CD14-positive monocyte (primary cell): ENCODE data around the gene LNPEP. TPM values are rescaled to one million over a fixed set of nuclear protein-coding genes. Genes with fewer than 3 reads are reported as not detected.
"Not testable (repeated sequence)": the region's sequence is repeated elsewhere in the genome, so short reads cannot be mapped to it uniquely, and the experiment has no call there.

Experiments used
- DNase-seq, 3 donors: peaks; one replicate each; pipeline ENCODE4 v3.0.0-alpha.2; 2011 to 2022
- H2AFZ ChIP-seq: 2 replicates; pipeline ENCODE4 v1.6.0; 2012; ENCODE audit warnings: mild to moderate bottlenecking, low read depth, low read length, inconsistent platforms; ENCODE audit not compliant: insufficient read depth, poor library complexity, severe bottlenecking
- H3K27ac ChIP-seq, 2 donors: 1 replicate in 1 of 2; 2 replicates in 1 of 2; pipeline ENCODE4 v1.5.1; 2012 to 2013; ENCODE audit warnings: low read length in 2 of 2, control low read depth in 1 of 2, inconsistent platforms in 1 of 2, low read depth in 1 of 2, mild to moderate bottlenecking in 1 of 2
- H3K27me3 ChIP-seq, 2 donors: one replicate each; pipeline versions ENCODE4 v1.6.0 to v1.6.1; 2011 to 2013; ENCODE audit warnings: low read length in 2 of 2; ENCODE audit not compliant: control insufficient read depth in 2 of 2, insufficient read depth in 2 of 2
- H3K36me3 ChIP-seq, 2 donors: replicated peaks in 1 of 2; 1 replicate in 1 of 2; 2 replicates in 1 of 2; pipeline versions ENCODE4 v1.5.1 to v1.6.1; 2012 to 2013; ENCODE audit warnings: low read length in 2 of 2, control low read depth in 1 of 2, inconsistent platforms in 1 of 2, mild to moderate bottlenecking in 1 of 2; ENCODE audit not compliant: insufficient read depth in 2 of 2, control insufficient read depth in 1 of 2
- H3K4me1 ChIP-seq, 2 donors: 1 replicate in 1 of 2; 2 replicates in 1 of 2; pipeline versions ENCODE4 v1.5.1 to v1.6.1; 2012 to 2013; ENCODE audit warnings: low read length in 2 of 2, control low read depth in 1 of 2, inconsistent platforms in 1 of 2, mild to moderate bottlenecking in 1 of 2, moderate library complexity in 1 of 2; ENCODE audit not compliant: insufficient read depth in 2 of 2, control insufficient read depth in 1 of 2
- H3K4me2 ChIP-seq: replicated peaks from 2 replicates; pipeline ENCODE3; 2012; ENCODE audit warnings: low read length, moderate library complexity, mild to moderate bottlenecking; ENCODE audit not compliant: poor library complexity, severe bottlenecking; ENCODE audit errors: extremely low read depth
- H3K4me3 ChIP-seq, 3 experiments: fragments of 200-600 bp in 1 of 3; sonication (generic) in 1 of 3; replicated peaks in 1 of 3; 1 replicate in 2 of 3; 2 replicates in 1 of 3; pipeline ENCODE4 v1.5.1; 2011 to 2013; ENCODE audit warnings: low read length in 3 of 3, mild to moderate bottlenecking in 3 of 3, control low read depth in 2 of 3, low read depth in 2 of 3, inconsistent platforms in 1 of 3, moderate library complexity in 1 of 3
- H3K79me2 ChIP-seq: 2 replicates; pipeline ENCODE4 v1.6.0; 2012; ENCODE audit warnings: mild to moderate bottlenecking, control low read depth, inconsistent platforms, low read length, moderate library complexity; ENCODE audit not compliant: insufficient read depth
- H3K9ac ChIP-seq: 2 replicates; pipeline ENCODE4 v1.6.0; 2017; ENCODE audit warnings: low read length, mild to moderate bottlenecking; ENCODE audit not compliant: insufficient read depth, poor library complexity, severe bottlenecking
- H3K9me3 ChIP-seq, 2 donors: replicated peaks in 1 of 2; 1 replicate in 1 of 2; 2 replicates in 1 of 2; pipeline versions ENCODE4 v1.5.1 to v1.6.1; 2012 to 2013; ENCODE audit warnings: low read length in 2 of 2, control low read depth in 1 of 2; ENCODE audit not compliant: control insufficient read depth in 1 of 2, insufficient read depth in 1 of 2
- H4K20me1 ChIP-seq: 2 replicates; pipeline ENCODE4 v1.6.0; 2012; ENCODE audit warnings: mild to moderate bottlenecking, low read length, control low read depth, moderate library complexity; ENCODE audit not compliant: insufficient read depth
- H3K27ac Mint-ChIP-seq, 7 donors: one replicate each; pipeline ENCODE4 v1.8.0; 2020; ENCODE audit warnings: mild to moderate bottlenecking in 7 of 7, mixed read lengths in 7 of 7, moderate library complexity in 6 of 7, inconsistent platforms in 2 of 7
- H3K27me3 Mint-ChIP-seq, 3 donors: one replicate each; pipeline ENCODE4 v1.8.0; 2021 to 2022; ENCODE audit warnings: low read depth in 3 of 3, mild to moderate bottlenecking in 3 of 3, mixed read lengths in 3 of 3, moderate library complexity in 3 of 3, inconsistent platforms in 1 of 3
- H3K36me3 Mint-ChIP-seq, 2 donors: one replicate each; pipeline ENCODE4 v1.8.0; 2020; ENCODE audit warnings: mixed read lengths in 2 of 2, inconsistent platforms in 1 of 2, mild to moderate bottlenecking in 1 of 2
- H3K4me1 Mint-ChIP-seq: one replicate; pipeline ENCODE4 v1.8.0; 2020; ENCODE audit warnings: mild to moderate bottlenecking, mixed read lengths
- H3K4me3 Mint-ChIP-seq, 2 donors: one replicate each; pipeline ENCODE4 v1.8.0; 2020; ENCODE audit warnings: mild to moderate bottlenecking in 2 of 2, mixed read lengths in 2 of 2, moderate library complexity in 1 of 2
- H3K9me3 Mint-ChIP-seq, 7 donors: one replicate each; pipeline ENCODE4 v1.8.0; 2020 to 2022; ENCODE audit warnings: mixed read lengths in 7 of 7, mild to moderate bottlenecking in 6 of 7, moderate library complexity in 6 of 7, inconsistent platforms in 2 of 7
- WGBS: methylation state at CpG from one replicate; pipeline ENCODE4 v1.1.5; 2013; ENCODE audit warnings: missing lambda C conversion rate; ENCODE audit not compliant: insufficient coverage; 5-methylcytosine and 5-hydroxymethylcytosine counted together
- intact Hi-C, 2 donors: fragments of 100-400 bp; cut with micrococcal nuclease; formaldehyde crosslinking; loops; one replicate each; pipeline versions ENCODE4 v1.15.0 to v1.15.1; 2023
- polyA plus RNA-seq, 3 donors: library from polyadenylated mRNA; depleted of rRNA in 1 of 3; unstranded in 2 of 3; stranded (reverse) in 1 of 3; fragments of 300-500 nt in 2 of 3; fragments of >200 nt in 1 of 3; fragmentation: Illumina TruSeq in 2 of 3; gene quantifications; 1 replicate in 2 of 3; 2 replicates in 1 of 3; pipeline ENCODE4 v1.2.3, GENCODE V29; 2012 to 2021
- TF ChIP-seq, protein P1 (sequence below): fragments of 200-600 bp; IDR thresholded peaks from one replicate; pipeline ENCODE4 v1.8.0; 2022; ENCODE audit warnings: antibody characterized with exemption, mild to moderate bottlenecking

Gene LNPEP
- polyA plus RNA-seq, 3 donors = 9.2 to 22.5 (median 14.5) TPM

- intact Hi-C loops = loop anchor here (5.0 to 10.0 kb wide), 2 partner anchors 48 to 126 kb away; partner anchors contain the start of gene ERAP1 (in 1 of the 2)
- DNase-seq = no peak
- peaks cover 45% of the 10 kb centered on the region for H3K4me1 Mint-ChIP-seq
- peaks cover 33 to 47% of the 10 kb centered on the region in 2 donors for H3K4me1 ChIP-seq
- no peaks in the 10 kb centered on the region for H4K20me1 ChIP-seq
- TF ChIP-seq, protein P1, sequence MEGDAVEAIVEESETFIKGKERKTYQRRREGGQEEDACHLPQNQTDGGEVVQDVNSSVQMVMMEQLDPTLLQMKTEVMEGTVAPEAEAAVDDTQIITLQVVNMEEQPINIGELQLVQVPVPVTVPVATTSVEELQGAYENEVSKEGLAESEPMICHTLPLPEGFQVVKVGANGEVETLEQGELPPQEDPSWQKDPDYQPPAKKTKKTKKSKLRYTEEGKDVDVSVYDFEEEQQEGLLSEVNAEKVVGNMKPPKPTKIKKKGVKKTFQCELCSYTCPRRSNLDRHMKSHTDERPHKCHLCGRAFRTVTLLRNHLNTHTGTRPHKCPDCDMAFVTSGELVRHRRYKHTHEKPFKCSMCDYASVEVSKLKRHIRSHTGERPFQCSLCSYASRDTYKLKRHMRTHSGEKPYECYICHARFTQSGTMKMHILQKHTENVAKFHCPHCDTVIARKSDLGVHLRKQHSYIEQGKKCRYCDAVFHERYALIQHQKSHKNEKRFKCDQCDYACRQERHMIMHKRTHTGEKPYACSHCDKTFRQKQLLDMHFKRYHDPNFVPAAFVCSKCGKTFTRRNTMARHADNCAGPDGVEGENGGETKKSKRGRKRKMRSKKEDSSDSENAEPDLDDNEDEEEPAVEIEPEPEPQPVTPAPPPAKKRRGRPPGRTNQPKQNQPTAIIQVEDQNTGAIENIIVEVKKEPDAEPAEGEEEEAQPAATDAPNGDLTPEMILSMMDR = no peak
- no peaks in the 10 kb centered on the region for H3K9me3 ChIP-seq
- H3K9ac ChIP-seq = no peak overlapping the region
- WGBS = 100% methylated on average over 1 of the region's 3 CpGs
- peaks cover 8% of the 10 kb centered on the region for H3K79me2 ChIP-seq
- H3K27ac ChIP-seq = no peak overlapping the region
- peaks cover 0 to 5% (median 0%) of the 10 kb centered on the region in 7 donors for H3K9me3 Mint-ChIP-seq
- no peak overlapping the region for H3K4me3 ChIP-seq
- H3K27me3 Mint-ChIP-seq = no peaks in the 10 kb centered on the region
- no peaks in the 10 kb centered on the region for H3K36me3 ChIP-seq
- H3K27ac Mint-ChIP-seq = peak overlapping the region in 3 of 7 donors; percentile 18 to 72 (median 59)
- H3K4me3 Mint-ChIP-seq = no peak overlapping the region
- no peak overlapping the region for H3K4me2 ChIP-seq
- H3K36me3 Mint-ChIP-seq = no peaks in the 10 kb centered on the region
- no peak overlapping the region for H2AFZ ChIP-seq
- H3K27me3 ChIP-seq = no peaks in the 10 kb centered on the region
These were observed 5.3 kb upstream of the LNPEP start for GRCh38 chr5:96930589-96930988.

GRCh38 chr5:96931037-96931436, 4.8 kb upstream of the LNPEP start:
- H2AFZ ChIP-seq, H3K4me3 ChIP-seq, H3K9ac ChIP-seq, H3K36me3 Mint-ChIP-seq, H3K9me3 ChIP-seq, H3K4me3 Mint-ChIP-seq, H3K9me3 Mint-ChIP-seq, H3K27me3 ChIP-seq, H3K36me3 ChIP-seq, H3K79me2 ChIP-seq, DNase-seq, H3K27me3 Mint-ChIP-seq, H4K20me1 ChIP-seq, H3K4me2 ChIP-seq: not testable (repeated sequence)
- Histone ChIP-seq H3K27ac (peak overlapping the region in 1 of 2 donors; percentile 67), H3K4me1 (peaks cover 33 to 46% of the 10 kb centered on the region in 2 donors)
- no CpG with 5 or more reads among the region's 2 CpGs for WGBS
- intact Hi-C loops = loop anchor here (5.0 to 10.0 kb wide), 2 partner anchors 49 to 126 kb away; partner anchors contain the start of gene ERAP1 (in 1 of the 2)
- H3K27ac Mint-ChIP-seq = peak overlapping the region in 4 of 7 donors; percentile 22 to 84 (median 56)
- H3K4me1 Mint-ChIP-seq = peaks cover 45% of the 10 kb centered on the region
